GM21528 (cell line): ENCODE results near the gene OR52K1.
A peak's percentile ranks its signal among the peaks of the same experiment; 100 is the strongest.

ENCODE experiments used
- ATAC-seq: cut with Tn5 transposase; IDR thresholded peaks from one replicate; pipeline ENCODE4 v1.9.1; 2021; ENCODE audit warnings: mild to moderate bottlenecking, moderate library complexity; ENCODE audit not compliant: unreplicated experiment, low FRiP score

The OR52K1 gene

GRCh38 chr11:4482445-4482844 is at the start of gene OR52K1:
Gene OR52K1, plus strand, starts transcription at chr11:4482646. Its CDS starts 6,255 bp downstream, at chr11:4488901.
- no peak for ATAC-seq

- no peak for ATAC-seq
Measured at GRCh38 chr11:4433856-4434255, 48.6 kb upstream of the OR52K1 start.

DNA sequence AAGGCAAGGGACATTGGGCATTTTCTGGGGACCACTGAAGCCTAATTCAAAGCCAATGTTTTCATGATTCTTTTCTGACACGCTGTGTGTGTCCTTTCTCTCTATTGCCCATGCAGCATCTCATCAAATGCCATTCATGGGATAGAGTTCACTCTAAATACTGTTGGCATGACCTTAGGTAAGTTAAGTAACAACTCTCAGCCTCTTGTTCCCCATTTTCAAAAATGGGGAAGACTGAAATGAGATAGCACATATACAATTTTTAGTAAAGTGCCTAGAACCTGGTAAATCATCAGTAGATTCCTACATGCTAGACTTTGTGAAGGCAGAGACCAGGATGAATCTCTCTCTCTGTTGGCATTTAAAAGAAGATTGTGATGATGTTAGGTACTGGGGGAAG is 46.0 kb upstream of the OR52K1 start:
- ATAC-seq, result no peak

DNA sequence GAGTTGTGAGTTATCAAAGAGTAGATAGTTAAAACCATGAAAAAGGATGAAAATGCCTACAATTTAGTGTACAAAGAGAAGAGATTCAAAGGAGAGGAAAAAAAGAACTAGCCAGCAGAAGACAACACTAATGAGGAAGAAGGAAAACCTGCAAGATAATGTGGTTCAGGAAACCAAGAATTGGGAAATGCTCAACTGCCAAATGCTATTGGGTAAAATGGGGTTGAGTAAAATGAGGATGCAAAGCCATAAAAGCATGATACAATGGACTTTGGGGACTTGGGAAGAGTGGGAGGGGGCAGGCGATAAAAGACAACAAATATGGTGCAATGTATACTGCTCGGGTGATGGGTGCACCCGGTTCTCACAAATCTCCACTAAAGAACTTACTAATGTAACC is 40.9 kb upstream of the OR52K1 start:
- no peak for ATAC-seq

DNA sequence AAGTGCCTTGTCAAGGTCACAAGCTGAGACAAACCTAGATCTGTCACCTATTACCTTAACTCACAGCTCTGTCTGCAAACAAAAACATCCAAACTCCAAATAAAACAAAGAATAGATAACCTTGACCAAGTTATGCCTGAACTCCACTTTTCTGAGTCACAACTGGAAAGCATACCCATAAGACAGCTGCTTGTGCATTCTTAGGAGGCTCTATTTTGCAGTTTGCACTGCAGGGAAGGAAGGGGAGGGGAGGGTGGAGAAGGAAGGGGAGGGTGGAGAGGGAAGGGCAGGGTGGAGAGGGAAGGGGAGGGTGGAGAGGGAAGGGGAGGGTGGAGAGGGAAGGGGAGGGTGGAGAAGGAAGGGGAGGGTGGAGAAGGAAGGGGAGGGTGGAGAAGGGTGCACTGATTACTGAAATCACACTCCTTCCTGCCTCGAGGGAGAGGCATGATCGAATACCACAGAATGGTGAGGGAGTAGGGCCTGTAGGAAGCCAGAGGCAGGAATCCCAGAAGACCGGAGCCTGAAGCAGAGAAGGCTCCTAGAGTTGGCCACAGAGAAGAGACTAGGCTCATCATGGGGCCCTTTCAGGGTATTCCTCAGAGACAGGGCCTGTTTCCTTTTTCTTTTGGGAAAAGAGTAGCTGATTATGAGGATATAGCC is 39.1 kb upstream of the OR52K1 start:
- ATAC-seq, result no peak

DNA sequence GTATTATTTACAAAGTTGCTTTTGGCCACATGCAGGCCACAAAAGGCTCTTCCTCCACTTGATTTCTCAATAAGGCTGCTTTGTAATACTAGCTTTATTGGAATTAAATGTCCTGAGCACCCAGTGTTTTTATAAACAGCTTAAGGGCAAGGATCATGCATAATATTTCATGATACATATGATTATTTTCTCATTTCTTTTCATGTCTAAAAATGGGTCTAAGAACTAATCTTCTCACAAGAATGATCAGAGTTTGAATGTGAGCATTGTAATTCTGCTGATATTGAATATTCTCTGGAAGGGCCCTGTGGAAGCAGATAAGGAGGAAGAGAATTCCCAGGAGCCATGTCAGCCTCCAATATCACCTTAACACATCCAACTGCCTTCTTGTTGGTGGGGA is 33.5 kb upstream of the OR52K1 start, which contains the start of gene OR52K2:
OR52K2 (plus strand) TSS at position 301 of the 400 bp plus-strand sequence; CDS start at position 346, 45 bp downstream.
- no peak for ATAC-seq

DNA sequence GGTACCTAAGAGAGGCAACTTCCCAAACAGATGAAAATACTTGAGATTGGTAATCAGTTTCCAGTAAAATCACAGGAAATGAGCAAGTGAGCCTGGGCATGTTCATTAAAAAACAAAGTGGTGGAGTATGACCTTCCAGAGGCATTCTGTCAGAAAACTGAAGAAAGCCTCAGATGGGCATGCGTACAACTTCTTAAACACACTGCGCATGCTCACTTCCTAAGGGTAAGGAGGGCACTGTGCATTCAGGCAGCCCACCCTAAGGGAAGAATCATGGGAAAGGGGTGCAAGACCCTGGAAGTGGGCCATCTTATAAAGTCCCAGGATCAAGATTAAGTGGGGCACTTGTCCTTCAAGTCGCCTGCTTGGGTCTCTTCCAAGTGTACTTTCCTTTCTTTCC is 29.3 kb upstream of the OR52K1 start:
- ATAC-seq, result no peak

GRCh38 chr11:4454021-4454420 is 28.4 kb upstream of the OR52K1 start:
- ATAC-seq, result no peak

DNA sequence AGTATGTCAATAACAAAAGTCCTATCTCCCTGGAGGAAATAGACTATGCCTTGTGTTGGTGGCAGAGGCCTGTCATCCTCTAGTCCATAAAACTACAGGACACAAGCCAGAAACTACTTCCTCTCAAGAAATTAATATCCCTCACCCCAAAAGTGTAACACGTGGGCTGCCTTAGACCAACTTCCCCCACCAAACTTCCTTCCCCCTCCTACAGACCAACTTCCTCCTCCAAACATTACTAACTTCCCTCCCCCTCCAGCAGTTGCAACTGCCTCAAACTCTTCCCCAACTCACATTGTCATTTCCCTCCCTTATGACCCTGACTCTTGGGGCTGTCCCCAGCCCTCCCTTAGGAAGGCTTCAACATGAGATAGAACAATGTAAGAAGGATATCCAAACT is 27.0 kb upstream of the OR52K1 start:
- no peak for ATAC-seq

DNA sequence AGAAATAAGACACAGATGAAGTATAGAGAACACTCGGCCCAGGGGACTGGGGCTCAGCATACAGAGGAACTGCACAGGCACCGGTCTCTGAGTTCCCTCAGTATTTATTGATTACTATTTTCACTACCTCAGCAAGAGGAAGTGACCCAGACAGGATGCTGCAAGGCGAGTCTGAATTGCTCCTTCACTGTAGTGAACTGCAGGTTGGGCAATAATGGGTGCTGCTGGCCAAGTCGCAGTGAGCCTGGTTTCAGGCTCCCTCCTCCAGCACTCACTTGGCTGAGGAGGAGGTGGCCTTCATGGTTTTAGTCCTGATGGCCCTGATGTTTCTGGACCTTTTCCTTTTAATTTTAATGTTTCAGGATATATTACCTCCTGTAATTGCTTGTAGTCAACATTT is 22.9 kb upstream of the OR52K1 start:
- ATAC-seq, result peak; percentile 81

DNA sequence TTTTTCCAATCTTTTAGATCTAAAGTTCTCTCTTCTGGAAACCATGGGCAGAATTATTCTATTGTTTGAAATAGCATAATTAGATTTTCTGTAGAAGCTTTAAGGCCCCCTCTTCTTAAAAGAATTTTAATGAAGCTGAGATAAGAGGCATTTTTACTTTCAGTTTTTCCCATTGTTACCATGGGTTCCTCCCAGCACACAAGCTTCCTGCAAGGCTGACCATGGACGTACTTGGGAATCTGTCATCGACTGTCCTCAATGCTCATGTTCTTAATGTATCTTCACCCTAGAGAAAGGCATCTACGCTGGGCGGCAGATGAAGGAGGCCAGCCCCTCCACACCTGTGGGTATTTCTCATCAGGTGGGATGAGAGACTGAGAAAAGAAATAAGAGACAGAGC is 22.3 kb upstream of the OR52K1 start:
- ATAC-seq, result no peak

GRCh38 chr11:4464216-4465159 is 18.0 kb upstream of the OR52K1 start:
- ATAC-seq, result no peak

- ATAC-seq, result no peak
Measured at GRCh38 chr11:4465407-4465806, 17.0 kb upstream of the OR52K1 start.

DNA sequence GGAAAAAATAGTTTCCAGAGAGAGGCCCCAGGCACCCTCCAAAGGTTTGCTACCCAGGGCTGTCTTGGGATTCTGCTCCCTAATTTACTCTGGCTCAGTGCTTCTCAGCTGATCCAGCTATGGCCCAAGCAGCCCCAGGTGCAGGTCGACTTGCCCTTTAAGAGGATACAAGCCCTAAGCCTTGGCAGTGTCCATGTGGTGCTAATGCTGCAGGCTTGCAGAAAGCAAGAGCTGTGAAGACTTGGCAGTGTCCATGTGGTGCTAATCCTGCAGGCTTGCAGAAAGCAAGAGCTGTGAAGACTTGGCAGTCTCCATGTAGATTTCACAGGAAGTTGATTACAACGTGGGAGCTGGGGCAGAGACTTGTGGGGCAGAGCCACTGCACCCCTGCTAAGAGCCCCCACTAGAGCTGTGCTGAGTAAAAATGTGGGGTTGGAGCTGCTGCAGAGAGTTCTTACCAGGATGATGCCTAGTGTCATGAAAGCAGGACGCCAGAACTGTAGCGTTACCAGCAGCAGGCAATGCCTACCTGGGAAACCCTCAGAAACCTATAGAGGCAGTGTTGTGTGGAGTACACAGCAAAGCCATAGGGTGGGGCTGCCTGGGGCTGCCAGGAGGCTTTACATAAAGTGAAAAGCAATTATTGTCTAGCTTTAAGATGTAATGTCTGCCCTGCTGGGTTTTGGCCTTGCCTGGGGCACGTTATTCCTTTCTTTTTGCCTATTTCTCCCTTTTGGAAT is 16.1 kb upstream of the OR52K1 start:
- ATAC-seq, result no peak

DNA sequence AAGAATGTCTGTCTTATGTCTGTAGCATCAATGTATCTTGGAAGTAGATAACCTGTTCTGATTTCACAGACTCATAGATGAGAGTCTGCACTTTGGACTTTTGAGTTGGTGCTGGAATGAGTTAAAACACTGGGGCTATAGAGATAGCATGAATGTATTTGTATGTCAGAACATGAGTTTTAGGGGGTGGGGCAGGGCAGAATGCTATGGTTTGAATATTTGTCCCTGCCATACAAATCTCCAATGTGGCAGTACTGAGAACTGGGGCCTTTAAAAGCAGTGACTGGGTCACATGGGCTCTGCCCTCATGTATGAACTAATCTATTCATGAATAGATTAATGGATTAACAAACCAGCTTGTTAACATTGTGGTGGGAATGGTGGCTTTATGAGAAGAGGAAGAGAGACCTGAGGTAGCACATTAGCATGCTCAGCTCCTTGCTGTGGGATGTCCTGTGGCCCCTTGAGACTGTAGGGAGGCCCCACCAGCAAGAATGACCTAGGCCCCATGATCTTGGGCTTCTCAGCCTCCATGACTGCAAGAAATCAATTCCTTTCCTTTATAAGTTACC is 15.5 kb upstream of the OR52K1 start:
- ATAC-seq, result no peak

- ATAC-seq, result no peak
Measured at GRCh38 chr11:4467811-4468606, 14.4 kb upstream of the OR52K1 start.

- no peak for ATAC-seq
Measured at GRCh38 chr11:4479644-4480043, 2.8 kb upstream of the OR52K1 start.

- ATAC-seq, result no peak
Measured at GRCh38 chr11:4480577-4481239, 1.7 kb upstream of the OR52K1 start.

DNA sequence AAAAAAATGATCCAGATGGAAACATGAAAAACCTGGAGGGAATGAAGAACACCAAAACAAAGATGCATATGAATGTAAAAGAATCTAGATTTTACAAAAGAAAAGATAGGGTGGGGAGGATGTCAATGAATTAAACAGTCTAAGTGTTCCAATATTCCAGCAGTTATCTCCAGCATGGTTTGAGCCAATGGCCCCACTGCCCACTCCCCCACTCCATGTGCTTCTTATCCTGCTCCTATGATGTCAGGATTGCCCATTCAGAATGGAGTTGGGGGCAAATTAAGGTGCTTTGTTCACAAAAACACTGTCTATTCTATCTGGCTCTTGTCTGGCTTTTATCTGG is 1.2 kb upstream of the OR52K1 start:
- no peak for ATAC-seq
